SK-N-SH treated with all-trans-retinoic acid at 6 μM for 48 hours (cell line): ENCODE results near the gene POLR2E.

Source experiments
- ATAC-seq: fragments of 200-7000 bp; cut with Tn5 transposase; 3 replicates; pipeline ENCODE4 v1.9.1; 2020; ENCODE audit warnings: mild to moderate bottlenecking, moderate library complexity
- ARNTL ChIP-seq: fragments of 450-650 bp; formaldehyde crosslinking; IDR thresholded peaks from 2 replicates; pipeline ENCODE4 v1.5.0; 2020; ENCODE audit warnings: low read depth, mild to moderate bottlenecking, moderate library complexity, borderline replicate concordance
- BACH2 ChIP-seq: fragments of 250-450 bp; sonication (Bioruptor Pico); IDR thresholded peaks from 2 replicates; pipeline ENCODE4 v1.9.0; 2021; ENCODE audit warnings: mild to moderate bottlenecking, borderline replicate concordance
- CREB5 ChIP-seq: fragments of 250-450 bp; sonication (Bioruptor Pico); IDR thresholded peaks from 2 replicates; pipeline ENCODE4 v1.5.1; 2020; ENCODE audit warnings: low read depth, mild to moderate bottlenecking, moderate library complexity
- CSDC2 ChIP-seq: fragments of 250-450 bp; sonication (Bioruptor Pico); IDR thresholded peaks from 2 replicates; pipeline ENCODE4 v1.5.0; 2020; ENCODE audit warnings: mild to moderate bottlenecking, moderate library complexity
- ESRRG ChIP-seq: fragments of 250-450 bp; sonication (Bioruptor Pico); IDR thresholded peaks from 2 replicates; pipeline ENCODE4 v1.6.1; 2021; ENCODE audit warnings: mild to moderate bottlenecking
- ISL1 ChIP-seq: fragments of 250-450 bp; sonication (Bioruptor Pico); IDR thresholded peaks from 2 replicates; pipeline ENCODE4 v2.1.2; 2022; ENCODE audit warnings: mild to moderate bottlenecking, moderate library complexity
- OSR1 ChIP-seq: fragments of 250-450 bp; sonication (Bioruptor Pico); IDR thresholded peaks from 2 replicates; pipeline ENCODE4 v1.8.0; 2022; ENCODE audit warnings: moderate library complexity, mild to moderate bottlenecking, inconsistent platforms
- PATZ1 ChIP-seq: fragments of 250-450 bp; sonication (Bioruptor Pico); IDR thresholded peaks from 2 replicates; pipeline ENCODE4 v1.8.0; 2020; ENCODE audit warnings: mild to moderate bottlenecking, moderate library complexity, borderline replicate concordance
- POU6F1 ChIP-seq: fragments of 250-450 bp; sonication (Bioruptor Pico); IDR thresholded peaks from 2 replicates; pipeline ENCODE4 v1.8.0; 2021; ENCODE audit warnings: low read depth, mild to moderate bottlenecking, moderate library complexity, borderline replicate concordance
- PPARA ChIP-seq: fragments of 250-450 bp; sonication (Bioruptor Pico); IDR thresholded peaks from 2 replicates; pipeline ENCODE4 v1.5.0; 2020; ENCODE audit warnings: mild to moderate bottlenecking, borderline replicate concordance
- RARB ChIP-seq: fragments of 250-450 bp; sonication (Bioruptor Pico); IDR thresholded peaks from 2 replicates; pipeline ENCODE4 v1.8.0; 2021; ENCODE audit warnings: mild to moderate bottlenecking, moderate library complexity
- SNAI2 ChIP-seq: fragments of 250-450 bp; sonication (Bioruptor Pico); IDR thresholded peaks from 2 replicates; pipeline ENCODE4 v1.5.0; 2020; ENCODE audit warnings: mild to moderate bottlenecking, moderate library complexity
- TOX ChIP-seq: fragments of 250-450 bp; sonication (Bioruptor Pico); IDR thresholded peaks from 2 replicates; pipeline ENCODE4 v1.8.0; 2021; ENCODE audit warnings: mild to moderate bottlenecking, moderate library complexity, borderline replicate concordance
- TSHZ2 ChIP-seq: fragments of 250-450 bp; sonication (Bioruptor Pico); IDR thresholded peaks from 2 replicates; pipeline ENCODE4 v1.5.0; 2020; ENCODE audit warnings: mild to moderate bottlenecking, moderate library complexity
- ZC3H10 ChIP-seq: fragments of 250-450 bp; sonication (Bioruptor Pico); IDR thresholded peaks from 2 replicates; pipeline ENCODE4 v1.5.1; 2021; ENCODE audit warnings: mild to moderate bottlenecking, moderate library complexity
- ZFP3 ChIP-seq: fragments of 250-450 bp; sonication (Bioruptor Pico); IDR thresholded peaks from 2 replicates; pipeline ENCODE4 v1.5.0; 2020; ENCODE audit warnings: mild to moderate bottlenecking, moderate library complexity
- ZFP30 ChIP-seq: fragments of 450-650 bp; formaldehyde crosslinking; IDR thresholded peaks from 2 replicates; pipeline ENCODE4 v1.5.0; 2022; ENCODE audit warnings: mild to moderate bottlenecking, moderate library complexity
- ZNF565 ChIP-seq: fragments of 450-650 bp; formaldehyde crosslinking; conservative IDR thresholded peaks from 2 replicates; pipeline ENCODE4 v1.5.0; 2020; ENCODE audit warnings: low read depth, mild to moderate bottlenecking, moderate library complexity
- ZNF70 ChIP-seq: fragments of 450-650 bp; formaldehyde crosslinking; IDR thresholded peaks from 2 replicates; pipeline ENCODE4 v1.5.0; 2020; ENCODE audit warnings: mild to moderate bottlenecking, moderate library complexity
- ZNF8 ChIP-seq: fragments of 450-650 bp; formaldehyde crosslinking; IDR thresholded peaks from 2 replicates; pipeline ENCODE4 v1.5.0; 2020; ENCODE audit warnings: mild to moderate bottlenecking, moderate library complexity

The POLR2E gene

GRCh38 chr19:1113030-1113985, 18.1 kb upstream of the POLR2E start:
- no peak for TF ChIP-seq PATZ1 (CRISPR knock-in tag)
- no peak for TF ChIP-seq ARNTL
- no peak for TF ChIP-seq ZC3H10 (CRISPR knock-in tag)
- TF ChIP-seq ISL1 (CRISPR knock-in tag): no peak
- peak; percentile 84 for ATAC-seq

- no peak; the same call in 2 of the 3 replicates for ATAC-seq
- TF ChIP-seq PATZ1 (CRISPR knock-in tag) (no peak), POU6F1 (CRISPR knock-in tag) (no peak), ESRRG (no peak), CREB5 (CRISPR knock-in tag) (no peak), ZFP30 (CRISPR knock-in tag) (no peak), OSR1 (CRISPR knock-in tag) (no peak), CSDC2 (no peak), ZFP3 (CRISPR knock-in tag) (no peak), TSHZ2 (CRISPR knock-in tag) (no peak), ARNTL (no peak), BACH2 (CRISPR knock-in tag) (no peak), ZNF70 (CRISPR knock-in tag) (no peak)
- TF ChIP-seq, all 23 proteins: peak for 0
Measured at GRCh38 chr19:1112268-1113029, 17.3 kb upstream of the POLR2E start.

- ATAC-seq: no peak
- TF ChIP-seq ZFP30 (CRISPR knock-in tag): no peak
- no peak for TF ChIP-seq TOX (CRISPR knock-in tag)
- TF ChIP-seq ZNF8 (CRISPR knock-in tag): no peak
- TF ChIP-seq PATZ1 (CRISPR knock-in tag): no peak
- no peak for TF ChIP-seq ZFP3 (CRISPR knock-in tag)
- TF ChIP-seq ESRRG: no peak
- TF ChIP-seq RARB (CRISPR knock-in tag): no peak
- no peak for TF ChIP-seq ISL1 (CRISPR knock-in tag)
- no peak for TF ChIP-seq TSHZ2 (CRISPR knock-in tag)
- no peak for TF ChIP-seq SNAI2 (CRISPR knock-in tag)
- TF ChIP-seq CSDC2: no peak
- TF ChIP-seq PPARA: no peak
- TF ChIP-seq ZNF565 (CRISPR knock-in tag): no peak
Measured at GRCh38 chr19:1111641-1112267, 16.6 kb upstream of the POLR2E start.
